ENCODE data around the gene PRIMA1.
"Not testable (repeated sequence)": the region's sequence is repeated elsewhere in the genome, so short reads cannot be mapped to it uniquely, and the experiment has no call there.

PRIMA1 gene

GRCh38 chr14:93824518-93825234 is 36.4 kb upstream of the PRIMA1 start:
- no peak for TF ChIP-seq CTCF (conservative IDR thresholded peaks at IDR 0.05; ENCODE audit: low read length)
- H3K4me3 ChIP-seq (ENCODE audit: low read length), result no peak overlapping the region
- DNase-seq (ENCODE audit: low read depth), result no peak

GRCh38 chr14:93824076-93824475 is 35.8 kb upstream of the PRIMA1 start:
- no peak for DNase-seq (ENCODE audit: low read depth)
- no peak for TF ChIP-seq CTCF (conservative IDR thresholded peaks at IDR 0.05; ENCODE audit: low read length)
- no peak overlapping the region for H3K4me3 ChIP-seq (ENCODE audit: low read length)

GRCh38 chr14:93821051-93821450 is 32.8 kb upstream of the PRIMA1 start:
- DNase-seq (ENCODE audit: low read depth), result no peak
- no peak for TF ChIP-seq CTCF (conservative IDR thresholded peaks at IDR 0.05; ENCODE audit: low read length)
- no peak overlapping the region for H3K4me3 ChIP-seq (ENCODE audit: low read length)

GRCh38 chr14:93818857-93819256 is 30.6 kb upstream of the PRIMA1 start:
- no peak for DNase-seq (ENCODE audit: low read depth)
- no peak for TF ChIP-seq CTCF (conservative IDR thresholded peaks at IDR 0.05; ENCODE audit: low read length)

GRCh38 chr14:93811676-93812075 is 23.4 kb upstream of the PRIMA1 start:
- no peak for DNase-seq (ENCODE audit: low read depth)
- no peak overlapping the region for H3K4me3 ChIP-seq (ENCODE audit: low read length)
- no peak for TF ChIP-seq CTCF (conservative IDR thresholded peaks at IDR 0.05; ENCODE audit: low read length)

More at GRCh38 chr14:93818857-93819256, 30.6 kb upstream of the PRIMA1 start:
- H3K4me3 ChIP-seq (ENCODE audit: low read length), result no peak overlapping the region

- H3K4me3 ChIP-seq (ENCODE audit: low read length), result no peak overlapping the region
- no peak for DNase-seq (ENCODE audit: low read depth)
- no peak for TF ChIP-seq CTCF (conservative IDR thresholded peaks at IDR 0.05; ENCODE audit: low read length)
Measured at GRCh38 chr14:93811020-93811419, 22.7 kb upstream of the PRIMA1 start.

GRCh38 chr14:93809491-93810420 is 21.5 kb upstream of the PRIMA1 start:
- DNase-seq (ENCODE audit: low read depth); H3K4me3 ChIP-seq (ENCODE audit: low read length): not testable (repeated sequence)
